Nephron (organoid): ENCODE data around the gene MALRD1.
A peak's percentile ranks its signal among the peaks of the same experiment; 100 is the strongest.

Experiments used
- H3K27ac Mint-ChIP-seq, 3 experiments: 2 replicates each; pipeline ENCODE4 v1.8.0; 2020; ENCODE audit warnings: mixed read lengths in 3 of 3, mild to moderate bottlenecking in 2 of 3, moderate library complexity in 1 of 3
- H3K27me3 Mint-ChIP-seq: 2 replicates; pipeline ENCODE4 v1.8.0; 2021; ENCODE audit warnings: low read depth, mild to moderate bottlenecking, moderate library complexity, mixed read lengths
- H3K36me3 Mint-ChIP-seq: 2 replicates; pipeline ENCODE4 v1.8.0; 2020; ENCODE audit warnings: low read depth, mixed read lengths
- H3K4me1 Mint-ChIP-seq: 2 replicates; pipeline ENCODE4 v1.8.0; 2020; ENCODE audit warnings: mixed read lengths
- H3K4me3 Mint-ChIP-seq, 3 experiments: 2 replicates each; pipeline ENCODE4 v1.8.0; 2020; ENCODE audit warnings: mild to moderate bottlenecking in 3 of 3, mixed read lengths in 3 of 3, moderate library complexity in 2 of 3
- H3K9me3 Mint-ChIP-seq: 2 replicates; pipeline ENCODE4 v1.8.0; 2020; ENCODE audit warnings: mixed read lengths
- TF ChIP-seq, protein P1 (sequence below), 3 experiments: fragments of 200-600 bp; sonication (generic); IDR thresholded peaks; one replicate each; pipeline ENCODE4 v1.5.0; 2021; ENCODE audit warnings: antibody characterized with exemption in 3 of 3; ENCODE audit not compliant: unreplicated experiment in 3 of 3

The MALRD1 gene

DNA sequence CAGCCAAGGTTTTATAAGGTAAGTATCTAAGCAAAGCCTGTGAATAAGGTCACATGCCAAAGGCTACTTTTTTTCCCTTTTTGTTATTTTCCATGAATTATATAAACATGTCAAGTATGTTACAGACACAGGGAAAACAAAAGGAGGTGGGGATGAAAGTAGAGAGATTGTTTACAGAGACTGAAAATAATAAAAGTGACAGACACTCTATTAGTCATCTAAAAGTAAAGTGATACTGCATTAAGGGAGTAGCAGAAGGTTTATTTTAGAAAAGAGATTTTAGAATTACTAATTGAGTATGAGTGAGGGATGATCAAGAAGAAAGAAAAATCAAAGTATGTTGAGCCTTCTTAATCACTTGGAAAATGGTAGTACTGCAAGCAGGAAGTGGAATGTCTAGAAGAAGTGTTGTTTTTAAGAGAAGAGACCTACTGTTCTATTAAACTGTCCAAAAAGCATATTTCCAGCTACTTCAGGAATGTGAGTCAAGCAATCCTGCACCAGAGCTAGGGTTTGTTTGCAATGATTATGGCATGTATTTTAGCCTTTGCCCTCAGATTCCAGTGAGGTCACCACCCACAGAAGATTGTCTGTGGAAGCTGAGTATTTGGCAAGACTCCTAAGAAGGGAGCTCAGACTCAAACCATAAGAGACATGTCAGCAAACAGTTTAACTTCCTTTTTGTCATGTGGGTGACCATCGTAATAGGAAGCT, 589.7 kb downstream of the MALRD1 start:
- Mint-ChIP-seq H3K9me3 (no peaks in the 10 kb centered on the region), H3K36me3 (no peaks in the 10 kb centered on the region), H3K4me1 (peaks cover 20% of the 10 kb centered on the region), H3K27me3 (no peaks in the 10 kb centered on the region), H3K4me3 (peak overlapping the region; percentile 23 to 75 (median 64)), H3K27ac (peak overlapping the region; percentile 77 to 88 (median 88))
- TF ChIP-seq, protein P1, sequence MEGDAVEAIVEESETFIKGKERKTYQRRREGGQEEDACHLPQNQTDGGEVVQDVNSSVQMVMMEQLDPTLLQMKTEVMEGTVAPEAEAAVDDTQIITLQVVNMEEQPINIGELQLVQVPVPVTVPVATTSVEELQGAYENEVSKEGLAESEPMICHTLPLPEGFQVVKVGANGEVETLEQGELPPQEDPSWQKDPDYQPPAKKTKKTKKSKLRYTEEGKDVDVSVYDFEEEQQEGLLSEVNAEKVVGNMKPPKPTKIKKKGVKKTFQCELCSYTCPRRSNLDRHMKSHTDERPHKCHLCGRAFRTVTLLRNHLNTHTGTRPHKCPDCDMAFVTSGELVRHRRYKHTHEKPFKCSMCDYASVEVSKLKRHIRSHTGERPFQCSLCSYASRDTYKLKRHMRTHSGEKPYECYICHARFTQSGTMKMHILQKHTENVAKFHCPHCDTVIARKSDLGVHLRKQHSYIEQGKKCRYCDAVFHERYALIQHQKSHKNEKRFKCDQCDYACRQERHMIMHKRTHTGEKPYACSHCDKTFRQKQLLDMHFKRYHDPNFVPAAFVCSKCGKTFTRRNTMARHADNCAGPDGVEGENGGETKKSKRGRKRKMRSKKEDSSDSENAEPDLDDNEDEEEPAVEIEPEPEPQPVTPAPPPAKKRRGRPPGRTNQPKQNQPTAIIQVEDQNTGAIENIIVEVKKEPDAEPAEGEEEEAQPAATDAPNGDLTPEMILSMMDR (IDR thresholded peaks at IDR 0.05; ENCODE audit: unreplicated experiment in 3 of 3): no peak

DNA sequence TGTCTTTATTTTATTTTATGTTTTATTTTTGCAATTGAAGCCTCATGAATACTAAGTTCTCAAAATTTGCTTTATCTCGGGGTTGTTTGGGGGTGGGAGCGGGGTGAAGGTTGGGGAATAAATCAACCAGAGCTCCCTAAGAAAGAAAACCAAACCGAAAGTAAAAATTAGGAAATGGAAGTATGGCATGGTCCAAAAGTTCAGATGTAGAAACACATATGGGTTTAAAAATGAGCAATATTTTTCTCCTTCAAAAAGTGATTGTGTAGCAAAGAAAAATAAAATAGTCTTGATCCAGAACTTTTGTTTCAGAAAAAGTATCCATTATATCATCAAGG, 590.3 kb downstream of the MALRD1 start:
- Mint-ChIP-seq H3K9me3 (no peaks in the 10 kb centered on the region), H3K27me3 (no peaks in the 10 kb centered on the region), H3K36me3 (no peaks in the 10 kb centered on the region), H3K4me3 (peak overlapping the region; percentile 23 to 75 (median 64)), H3K4me1 (peaks cover 19% of the 10 kb centered on the region), H3K27ac (peak overlapping the region; percentile 77 to 88 (median 88))
- TF ChIP-seq, protein P1 (IDR thresholded peaks at IDR 0.05; ENCODE audit: unreplicated experiment in 3 of 3): no peak

DNA sequence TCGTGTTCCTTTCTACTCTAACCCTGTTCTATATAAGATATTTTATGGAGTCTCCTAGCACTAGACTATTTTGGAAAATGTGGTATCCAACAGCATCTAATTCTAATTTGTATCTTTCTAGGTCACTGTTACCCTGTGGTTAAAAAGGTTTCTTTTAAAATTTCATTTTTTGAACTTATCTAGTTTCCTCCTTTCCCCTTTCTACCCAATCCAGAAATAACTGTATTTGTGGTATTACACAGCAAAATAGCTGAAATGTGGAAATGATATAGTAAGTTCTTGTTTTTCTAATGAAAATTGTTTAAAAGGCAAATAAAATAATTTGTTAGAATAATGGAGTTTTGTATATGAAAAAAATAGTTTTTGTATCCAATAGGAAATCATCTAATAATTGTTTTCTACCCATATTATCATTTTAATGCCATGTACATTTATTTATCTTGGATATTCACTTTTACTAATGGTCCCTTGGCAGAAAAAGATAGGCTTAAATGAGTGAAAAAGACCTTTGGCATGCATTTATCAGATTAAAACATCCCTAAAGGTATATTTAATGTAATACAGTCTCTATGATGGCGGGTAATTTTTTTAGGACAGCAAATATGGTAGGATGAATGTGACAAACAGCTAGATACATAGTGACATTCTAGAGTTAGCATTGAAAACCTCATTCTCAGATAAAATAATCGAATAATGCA, 592.1 kb downstream of the MALRD1 start:
- no peaks in the 10 kb centered on the region for H3K27me3 Mint-ChIP-seq
- H3K4me3 Mint-ChIP-seq: no peak overlapping the region
- peak overlapping the region in 1 of 3 experiments; percentile 25 for H3K27ac Mint-ChIP-seq
- peaks cover 19% of the 10 kb centered on the region for H3K4me1 Mint-ChIP-seq
- H3K9me3 Mint-ChIP-seq: no peaks in the 10 kb centered on the region
- H3K36me3 Mint-ChIP-seq: no peaks in the 10 kb centered on the region
- TF ChIP-seq, protein P1 (IDR thresholded peaks at IDR 0.05; ENCODE audit: unreplicated experiment in 3 of 3): no peak

DNA sequence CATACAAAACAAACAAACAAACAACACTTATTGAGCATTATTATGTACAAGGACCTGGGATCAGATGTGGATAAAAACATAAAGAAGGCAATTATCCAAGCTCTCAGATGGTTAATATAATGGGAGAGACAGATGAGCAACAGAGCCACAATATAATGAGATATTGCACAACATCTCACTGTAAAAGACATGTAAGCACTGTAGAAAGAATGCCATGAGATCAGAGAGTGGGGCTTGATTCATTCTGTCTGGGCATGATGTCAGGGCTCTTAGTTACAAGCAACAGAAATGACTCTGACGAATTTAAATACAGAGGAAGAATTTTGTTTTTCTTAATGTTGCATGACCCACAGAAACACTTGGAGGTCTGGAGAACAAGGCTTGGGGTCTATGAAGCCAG, 602.9 kb downstream of the MALRD1 start:
- H3K9me3 Mint-ChIP-seq: peaks cover 10% of the 10 kb centered on the region
- no peaks in the 10 kb centered on the region for H3K27me3 Mint-ChIP-seq
- peaks cover 5% of the 10 kb centered on the region for H3K4me1 Mint-ChIP-seq
- no peak overlapping the region for H3K27ac Mint-ChIP-seq
- TF ChIP-seq, protein P1 (IDR thresholded peaks at IDR 0.05; ENCODE audit: unreplicated experiment in 3 of 3): no peak
- H3K4me3 Mint-ChIP-seq: no peak overlapping the region
- no peaks in the 10 kb centered on the region for H3K36me3 Mint-ChIP-seq

DNA sequence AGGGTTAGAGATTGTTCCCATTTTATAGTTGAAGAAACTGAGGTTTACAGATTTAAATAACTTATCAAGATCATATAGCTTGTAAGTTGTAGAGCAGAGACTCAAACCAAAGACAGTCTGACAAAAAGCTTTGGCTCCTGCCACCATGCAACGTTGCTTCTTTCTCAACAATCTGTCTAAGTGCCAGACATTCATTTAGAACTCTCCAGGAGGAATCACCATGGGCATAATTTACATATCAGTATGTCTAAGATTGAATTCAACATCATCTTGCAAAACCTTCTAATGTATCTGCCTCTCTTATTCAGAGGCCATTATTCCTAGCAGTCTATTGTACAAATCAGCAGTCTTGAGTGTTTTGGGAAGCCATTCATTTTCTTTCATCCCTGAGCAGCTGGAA, 604.1 kb downstream of the MALRD1 start:
- no peaks in the 10 kb centered on the region for H3K36me3 Mint-ChIP-seq
- no peak overlapping the region for H3K27ac Mint-ChIP-seq
- TF ChIP-seq, protein P1 (IDR thresholded peaks at IDR 0.05; ENCODE audit: unreplicated experiment in 3 of 3): no peak
- H3K27me3 Mint-ChIP-seq: no peaks in the 10 kb centered on the region
- peaks cover 9% of the 10 kb centered on the region for H3K9me3 Mint-ChIP-seq
- H3K4me3 Mint-ChIP-seq: no peak overlapping the region
- H3K4me1 Mint-ChIP-seq: peaks cover 5% of the 10 kb centered on the region
